GM19023 (cell line): ENCODE data around the gene ZNF175.

Experiments used
- ATAC-seq: cut with Tn5 transposase; IDR thresholded peaks from one replicate; pipeline ENCODE4 v1.9.1; 2021; ENCODE audit warnings: mild to moderate bottlenecking, moderate library complexity; ENCODE audit not compliant: unreplicated experiment

ZNF175 gene

DNA sequence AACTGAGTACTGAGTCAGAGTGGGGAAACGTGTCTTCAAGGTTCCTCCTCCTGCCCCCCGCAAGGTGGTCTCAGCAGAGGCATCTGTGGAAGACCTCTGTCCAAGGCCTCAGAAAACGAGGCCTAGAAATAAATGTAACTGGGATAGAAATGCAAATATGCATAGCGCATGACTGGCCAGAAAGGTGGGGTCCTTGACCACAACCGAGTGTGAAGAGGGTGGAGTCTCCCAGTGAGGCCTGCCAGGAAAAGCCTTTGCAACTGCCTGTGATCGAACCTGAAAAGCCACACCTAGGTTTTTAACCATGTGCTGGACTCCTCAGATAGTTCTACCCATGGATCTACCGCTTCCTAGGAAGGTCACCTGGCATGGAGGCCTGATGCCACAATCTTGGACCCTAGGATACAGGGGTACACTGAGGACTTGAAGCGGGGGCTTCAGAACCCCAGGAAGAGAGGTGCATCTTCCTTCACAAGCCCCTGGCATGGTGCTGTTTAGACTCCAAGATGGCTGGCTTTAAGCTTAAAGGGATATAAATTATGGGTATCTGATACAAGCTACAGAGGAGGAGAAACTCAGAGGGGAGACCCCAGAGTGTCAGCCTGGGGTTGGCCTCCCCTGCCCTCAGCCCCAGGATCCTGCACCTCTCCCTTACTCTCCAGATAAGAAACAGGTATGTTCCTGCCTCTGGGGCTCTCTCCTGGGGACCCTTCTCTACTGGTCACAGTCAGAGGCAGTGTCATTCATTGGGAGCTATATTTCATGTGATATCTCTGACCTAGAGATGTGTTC, 21.4 kb upstream of the ZNF175 start:
- ATAC-seq = no peak

DNA sequence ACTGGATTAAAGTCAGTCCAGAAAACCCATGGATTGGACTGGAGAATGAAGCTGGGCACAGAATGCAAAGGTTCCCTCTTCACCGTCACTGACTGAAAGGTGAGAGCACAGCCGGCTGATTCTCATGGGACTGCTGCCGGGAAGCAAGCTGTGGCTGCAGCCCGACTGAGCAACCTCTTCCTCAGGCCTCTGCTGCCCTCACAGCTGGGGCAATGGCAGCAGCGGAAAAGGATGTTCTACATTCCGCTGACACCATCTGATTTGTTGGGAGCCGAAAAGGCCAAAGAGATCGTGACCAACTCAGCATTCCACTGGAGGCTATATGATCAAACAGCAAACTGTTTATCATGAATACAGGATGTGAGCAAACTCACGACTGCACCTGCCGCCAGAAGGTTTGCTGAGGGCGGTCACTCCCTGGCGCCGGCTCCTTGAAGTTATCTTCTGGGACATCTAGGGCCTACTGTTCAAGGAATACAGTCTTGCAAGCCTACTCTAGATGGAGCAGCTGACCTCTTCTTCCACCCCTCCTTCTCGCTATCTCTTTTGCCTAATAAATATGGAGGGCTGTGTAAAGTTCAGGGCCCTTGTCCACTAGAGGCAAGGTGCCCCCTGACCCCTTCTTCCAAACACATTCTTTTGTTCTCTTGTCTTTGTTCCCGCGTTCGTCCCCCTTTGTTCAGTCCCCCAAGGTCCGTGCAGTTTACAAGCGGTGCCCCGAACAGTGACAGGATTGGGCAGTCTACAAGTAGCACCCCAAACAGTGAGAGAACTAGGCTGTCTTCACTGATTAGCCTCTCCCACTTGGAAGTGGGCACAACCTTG, 20.0 kb upstream of the ZNF175 start:
- ATAC-seq = no peak

DNA sequence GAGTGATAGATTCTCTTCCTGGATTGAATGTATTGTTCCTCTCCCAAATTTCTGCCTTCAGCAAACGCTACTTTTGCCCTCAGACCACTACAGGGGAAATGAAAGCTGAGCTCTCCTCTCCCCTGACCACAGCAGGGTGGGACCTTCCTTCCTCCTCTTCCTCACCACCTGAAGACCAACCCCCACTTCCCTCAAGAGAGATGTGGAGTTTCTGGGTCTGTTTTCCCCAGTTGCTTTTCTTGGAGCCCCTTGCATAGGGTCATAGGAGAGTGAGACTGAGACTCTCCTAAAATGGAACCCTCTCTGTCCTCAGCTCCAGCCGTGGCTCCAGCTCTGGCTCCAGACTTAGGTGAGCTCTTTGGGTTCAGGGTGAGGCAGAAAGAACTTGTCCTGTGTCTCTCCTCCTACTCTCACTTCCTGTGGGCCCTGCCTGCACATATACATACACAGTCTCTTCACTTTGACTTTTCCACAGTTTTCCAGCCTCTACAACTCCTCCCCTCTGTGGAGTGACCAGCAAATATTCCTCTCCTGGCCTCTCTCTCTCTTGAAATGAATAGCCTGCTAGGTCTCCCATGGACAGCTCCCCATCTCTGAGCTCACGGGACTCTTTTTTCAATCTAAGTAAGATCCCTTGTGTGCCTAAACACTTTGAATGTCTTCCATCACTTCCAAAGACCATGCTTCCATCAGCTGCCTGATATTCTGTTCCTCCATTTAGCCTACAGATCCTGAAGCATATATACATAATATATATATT, 19.2 kb upstream of the ZNF175 start:
- no peak for ATAC-seq

DNA sequence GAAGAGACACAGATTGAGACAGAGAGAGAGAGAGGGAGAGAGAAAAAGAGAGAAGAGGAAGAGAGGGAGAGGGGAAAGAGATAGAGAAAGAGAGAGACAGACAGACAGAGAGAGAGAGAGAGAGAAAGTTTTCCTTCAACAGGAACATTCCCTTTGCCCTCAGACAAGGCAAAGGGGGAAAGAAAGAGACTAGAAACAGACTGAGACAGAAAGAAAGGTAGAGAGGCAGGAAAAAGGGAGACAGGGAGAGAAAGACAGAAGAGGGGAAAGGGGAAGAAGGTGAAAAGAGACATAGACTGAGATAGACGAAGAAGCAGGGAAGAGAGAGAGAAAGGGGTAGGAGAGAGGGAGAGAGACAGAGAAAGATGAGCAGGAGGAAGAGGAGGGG, 18.5 kb upstream of the ZNF175 start:
- ATAC-seq = no peak

DNA sequence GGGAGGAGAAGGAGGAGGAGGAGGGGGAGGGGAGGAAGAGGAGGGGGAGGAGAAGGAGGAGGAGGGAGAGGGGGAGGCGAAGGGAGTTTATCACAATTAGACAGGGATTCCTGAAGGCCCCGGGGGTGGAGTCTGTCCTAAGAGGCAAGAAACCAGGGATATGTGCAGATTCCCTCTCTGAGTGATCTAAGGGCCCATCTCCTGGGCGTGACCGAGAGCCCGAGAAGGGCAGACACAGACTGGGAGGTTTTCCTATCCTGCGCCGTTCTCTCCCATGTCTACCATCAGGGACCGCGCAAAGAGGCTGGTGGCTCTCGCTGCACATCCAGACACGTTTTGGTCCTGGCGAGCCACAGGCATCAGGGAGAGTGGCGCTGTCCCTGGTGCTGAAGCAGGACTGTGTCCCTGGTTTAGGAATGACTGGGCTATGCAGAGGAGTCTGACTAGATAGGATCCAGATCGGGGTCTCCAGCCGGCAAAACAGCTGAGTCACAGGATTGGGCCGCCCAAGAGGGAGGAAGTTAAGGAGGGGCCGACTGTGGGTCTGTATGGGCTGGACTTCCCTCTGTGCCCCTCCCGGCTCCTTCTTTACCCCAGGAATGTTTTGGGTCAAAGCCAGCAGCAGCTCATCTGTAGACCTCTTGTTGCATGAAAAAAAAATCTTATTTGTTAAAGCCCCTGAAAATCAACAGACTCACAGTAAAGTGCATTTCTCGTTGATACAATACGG, 17.9 kb upstream of the ZNF175 start:
- ATAC-seq = no peak

DNA sequence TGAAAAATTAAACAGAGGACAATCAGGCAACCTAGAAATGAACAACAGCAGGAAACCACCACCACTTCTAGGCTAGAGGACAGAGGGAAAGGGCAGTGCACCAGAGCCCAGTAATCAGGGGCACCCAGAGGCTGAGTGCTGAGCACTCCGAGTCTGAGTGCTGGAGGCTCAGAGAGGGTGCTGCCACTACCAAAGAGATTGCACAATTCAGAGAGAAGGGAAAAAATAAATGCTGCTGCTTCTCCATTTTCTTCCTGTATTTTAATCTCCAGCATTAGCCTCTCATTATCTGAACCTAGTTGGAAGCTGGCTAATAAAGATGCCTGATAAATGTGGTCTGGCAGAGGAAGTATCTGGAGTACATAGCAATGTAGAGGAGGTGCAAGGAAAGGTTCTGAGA, 11.8 kb upstream of the ZNF175 start:
- no peak for ATAC-seq

DNA sequence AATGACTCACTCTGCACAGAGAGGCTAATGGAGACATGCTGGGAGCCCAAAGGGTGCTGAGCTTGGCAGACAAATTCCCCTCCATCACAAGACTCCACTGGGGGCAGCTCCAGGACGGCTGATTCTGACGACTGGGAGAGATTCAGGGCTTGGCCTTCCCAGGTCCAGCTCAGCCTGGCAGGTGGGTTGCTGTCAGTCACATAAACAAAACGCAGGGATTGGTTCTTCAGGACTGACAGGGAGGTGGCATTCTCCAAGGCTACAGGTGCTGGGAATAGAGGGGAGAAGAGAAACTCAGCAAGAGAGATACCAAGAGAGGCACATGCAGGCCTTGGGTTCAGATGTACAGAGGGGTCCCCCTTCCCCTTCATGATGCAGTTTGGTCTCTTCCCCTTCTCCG, 10.7 kb upstream of the ZNF175 start:
- ATAC-seq = no peak

DNA sequence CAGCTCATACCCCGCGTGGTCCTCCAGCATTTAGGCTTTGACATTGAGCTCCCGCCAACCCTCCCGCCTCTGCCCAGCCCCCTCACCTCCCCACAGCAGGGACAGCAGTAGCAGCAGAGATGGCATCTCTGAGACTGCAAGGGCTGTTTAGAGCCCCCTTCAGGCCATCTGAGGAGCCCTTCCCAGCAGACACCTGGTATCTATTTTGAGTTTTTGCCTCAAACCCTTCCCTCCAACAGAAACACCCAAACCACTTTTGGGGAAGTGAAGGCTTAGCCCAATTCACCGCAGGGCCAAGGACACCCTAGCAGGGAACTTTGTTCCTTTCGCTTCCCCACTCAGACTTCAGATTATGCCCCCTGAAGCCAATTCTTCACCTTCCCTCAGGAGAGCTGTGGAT, 6.3 kb upstream of the ZNF175 start:
- no peak for ATAC-seq

DNA sequence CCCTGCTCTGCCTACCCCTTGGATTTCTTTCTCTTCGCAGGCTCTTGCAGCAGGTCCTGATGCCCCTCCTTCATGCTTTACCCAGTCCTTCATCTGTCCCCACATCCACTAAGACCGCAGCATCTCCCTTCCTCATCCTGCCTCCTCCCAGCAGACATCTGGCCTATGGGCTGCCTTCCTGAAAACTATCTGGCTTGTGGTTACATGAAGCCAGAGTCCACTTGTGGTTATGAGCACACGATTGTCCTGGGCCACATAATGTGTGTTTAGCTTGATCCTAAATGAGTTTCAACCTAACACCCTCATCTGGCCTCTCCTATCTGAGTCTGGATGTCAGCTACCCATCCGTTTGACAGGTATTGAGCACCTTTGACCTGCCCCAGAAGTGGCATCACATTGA, 5.5 kb upstream of the ZNF175 start:
- no peak for ATAC-seq

DNA sequence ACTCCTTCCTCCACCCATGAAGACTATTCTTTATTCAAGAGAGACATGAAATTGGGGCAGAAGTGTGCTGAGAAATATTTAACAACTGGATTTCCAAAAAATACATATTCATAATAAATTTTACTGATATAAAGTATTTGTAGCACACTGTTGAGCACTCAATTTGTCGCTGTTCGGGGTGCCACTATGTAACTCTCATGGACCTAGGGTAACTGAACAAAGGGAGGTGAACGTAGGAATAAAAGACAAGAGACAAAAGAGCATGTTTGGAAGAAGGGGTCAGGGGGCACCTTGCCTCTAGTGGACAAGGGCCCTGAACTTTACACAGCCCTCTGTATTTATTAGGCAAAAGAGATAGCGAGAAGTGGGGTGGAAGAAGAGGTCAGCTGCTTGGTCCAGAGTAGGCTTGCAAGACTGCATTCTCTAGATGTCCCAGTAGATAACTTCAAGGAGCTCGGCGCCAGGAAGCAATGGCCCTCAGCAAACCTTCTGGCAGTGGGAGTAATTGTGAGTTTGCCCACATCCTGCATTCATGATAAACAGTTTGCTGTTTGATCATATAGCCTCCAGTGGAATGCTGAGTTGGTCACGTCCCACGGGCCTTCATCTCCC, 4.5 kb upstream of the ZNF175 start:
- ATAC-seq = no peak

DNA sequence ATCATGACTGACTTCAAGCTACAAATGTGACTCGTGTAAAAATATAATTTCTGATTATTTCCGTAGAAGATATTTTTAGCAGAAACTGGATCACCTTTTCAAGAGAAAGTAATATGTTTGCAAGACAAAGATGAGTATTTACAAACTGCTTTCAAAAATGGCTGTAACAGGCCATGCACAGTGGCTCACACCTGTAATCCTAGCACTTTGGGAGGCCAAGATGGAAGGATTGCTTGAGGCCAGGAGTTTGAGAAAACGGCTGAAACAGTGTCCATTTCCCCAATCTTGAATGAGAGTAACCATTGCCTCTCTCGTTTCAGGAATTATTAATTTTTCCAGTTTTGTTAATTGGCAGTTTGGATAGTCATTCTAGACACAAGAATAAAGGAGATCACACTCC, 3.5 kb upstream of the ZNF175 start:
- no peak for ATAC-seq

DNA sequence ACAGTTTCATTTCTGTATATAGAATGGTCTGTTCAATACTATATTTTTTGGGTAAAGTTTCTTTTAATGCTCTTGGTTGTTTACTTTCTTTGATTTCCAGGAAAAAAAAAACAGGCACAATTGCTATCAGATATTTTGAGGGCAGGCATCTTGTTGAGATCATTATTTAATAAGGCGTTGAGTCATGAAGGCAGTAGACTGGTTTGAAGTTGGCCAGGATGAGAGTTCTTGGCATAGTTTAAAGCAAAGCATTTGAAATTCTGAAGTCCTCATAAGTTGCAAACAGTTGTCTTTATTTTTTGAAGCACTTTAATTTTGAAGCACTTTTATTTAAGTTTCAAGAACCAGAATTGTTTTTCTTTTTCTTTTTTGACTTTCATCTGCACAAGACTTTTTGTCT, 2.6 kb upstream of the ZNF175 start:
- no peak for ATAC-seq

DNA sequence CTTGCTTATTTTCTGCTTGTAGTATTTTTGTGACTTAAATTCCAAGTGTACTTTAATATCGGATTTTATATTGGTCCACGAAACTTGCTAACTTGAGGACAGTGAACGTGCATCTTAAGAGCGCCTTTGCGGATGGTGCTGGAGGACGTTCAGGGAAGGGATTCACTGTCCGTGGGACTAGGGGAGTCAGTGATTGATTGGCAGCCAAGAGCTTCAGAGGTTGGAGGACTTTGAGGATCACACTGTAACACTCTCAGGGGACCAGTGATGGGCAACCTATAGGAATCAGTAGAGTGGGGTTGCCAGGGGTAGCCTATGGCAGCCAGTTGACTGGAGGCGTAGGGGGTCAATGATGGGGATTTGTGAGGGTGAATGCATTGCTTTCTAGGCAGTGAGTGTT, 516 bp downstream of the ZNF175 start:
- ATAC-seq = no peak

DNA sequence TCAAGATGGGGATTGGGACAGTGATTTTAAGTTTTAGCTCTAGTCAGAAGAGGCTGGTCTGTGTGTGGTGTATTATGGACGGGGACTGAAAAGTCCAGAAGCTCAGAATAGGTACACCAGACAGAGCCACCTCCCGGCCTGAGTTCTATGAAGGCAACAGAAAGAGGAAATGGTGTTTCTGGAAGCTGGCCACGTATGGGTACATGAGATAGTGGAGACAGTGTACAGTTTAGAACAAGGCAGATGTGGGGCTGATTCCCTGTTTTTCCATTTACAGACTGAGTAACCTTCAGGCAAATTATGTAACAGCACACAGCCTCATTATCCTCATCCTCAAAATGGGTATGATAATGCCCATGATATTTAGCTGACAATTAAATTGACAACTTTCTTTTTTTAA, 1.3 kb downstream of the ZNF175 start:
- ATAC-seq = no peak

DNA sequence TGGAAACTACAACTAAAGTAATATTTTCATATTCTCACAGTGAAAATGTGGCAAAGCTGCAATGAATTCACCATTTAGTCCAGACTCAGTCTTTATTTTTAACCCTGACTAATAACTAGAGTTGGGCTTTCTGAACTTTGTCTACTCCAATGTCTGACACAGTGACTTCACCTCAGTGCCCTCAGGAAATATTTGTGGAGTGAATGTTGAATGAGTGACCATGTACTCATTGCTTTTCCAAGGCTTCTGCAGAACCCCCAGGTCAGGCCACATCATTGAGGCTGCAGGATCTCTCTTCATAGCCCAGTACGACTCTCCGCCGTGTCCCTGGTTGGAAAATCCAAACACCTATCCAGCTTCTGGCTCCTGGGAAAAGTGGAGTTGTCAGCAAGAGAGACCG, 1.8 kb downstream of the ZNF175 start:
- no peak for ATAC-seq

DNA sequence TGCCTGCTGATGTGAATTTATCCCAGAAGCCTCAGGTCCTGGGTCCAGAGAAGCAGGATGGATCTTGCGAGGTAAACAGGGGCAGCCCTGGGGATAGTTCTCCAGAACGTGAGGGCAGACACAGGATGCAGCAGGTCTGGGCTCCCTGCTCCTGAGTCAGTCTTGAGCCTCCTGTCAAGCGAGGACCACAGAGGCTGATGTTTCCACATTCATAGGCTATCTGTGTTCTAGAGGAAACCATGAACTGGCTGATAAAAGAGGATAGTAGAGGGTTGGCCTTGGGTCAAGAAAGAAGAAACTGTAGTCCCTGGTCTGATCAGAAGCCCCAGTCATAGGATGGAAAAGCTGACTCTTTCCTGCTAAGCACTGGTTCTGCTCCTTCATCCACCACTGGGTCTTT, 2.2 kb downstream of the ZNF175 start:
- no peak for ATAC-seq

DNA sequence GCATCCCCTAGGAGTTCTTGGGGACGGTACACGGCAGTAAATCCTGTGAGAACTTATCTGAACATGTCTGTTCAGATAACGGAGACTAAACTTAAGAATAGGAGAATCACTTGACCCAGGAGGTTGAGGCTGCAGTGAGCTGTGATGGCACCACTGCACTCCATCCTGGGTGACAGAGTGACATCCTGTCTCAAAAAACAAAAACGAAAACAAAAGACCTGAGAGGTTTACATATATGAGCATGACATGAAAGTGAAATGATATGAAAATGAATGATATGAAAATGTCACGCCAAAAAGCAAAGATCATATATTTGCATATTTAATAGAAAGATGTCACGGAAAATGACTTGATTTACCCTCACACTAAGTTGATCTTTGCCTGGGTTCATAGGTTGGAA, 5.8 kb downstream of the ZNF175 start:
- ATAC-seq = no peak

DNA sequence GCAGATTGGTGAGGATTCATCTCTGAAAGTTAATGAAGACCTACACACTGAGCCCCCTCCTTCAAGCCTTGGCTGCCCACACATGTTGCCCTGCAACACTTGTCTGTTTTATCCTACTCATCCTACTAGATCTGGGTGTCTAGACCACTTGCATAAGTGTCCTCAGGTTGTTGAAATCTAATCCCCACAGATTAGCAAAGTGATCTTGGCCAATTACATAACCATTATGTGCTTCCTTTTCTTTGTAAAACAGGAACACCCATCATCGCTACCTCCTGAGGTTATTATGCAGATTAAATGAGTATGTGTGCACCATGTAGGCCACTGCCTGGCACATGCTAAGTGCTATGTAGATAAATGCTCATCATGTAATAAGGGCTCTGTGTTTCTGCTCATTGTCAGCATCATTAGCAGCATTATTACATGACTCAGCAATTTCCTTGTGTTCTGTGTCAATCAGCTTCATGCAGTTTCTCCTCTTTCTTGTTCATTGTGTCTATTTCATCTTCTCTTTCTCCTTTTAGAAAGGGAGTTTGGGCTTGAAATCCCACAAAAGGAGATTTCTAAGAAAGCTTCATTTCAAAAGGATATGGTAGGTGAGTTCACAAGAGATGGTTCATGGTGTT, 15.1 kb downstream of the ZNF175 start:
- no peak for ATAC-seq

DNA sequence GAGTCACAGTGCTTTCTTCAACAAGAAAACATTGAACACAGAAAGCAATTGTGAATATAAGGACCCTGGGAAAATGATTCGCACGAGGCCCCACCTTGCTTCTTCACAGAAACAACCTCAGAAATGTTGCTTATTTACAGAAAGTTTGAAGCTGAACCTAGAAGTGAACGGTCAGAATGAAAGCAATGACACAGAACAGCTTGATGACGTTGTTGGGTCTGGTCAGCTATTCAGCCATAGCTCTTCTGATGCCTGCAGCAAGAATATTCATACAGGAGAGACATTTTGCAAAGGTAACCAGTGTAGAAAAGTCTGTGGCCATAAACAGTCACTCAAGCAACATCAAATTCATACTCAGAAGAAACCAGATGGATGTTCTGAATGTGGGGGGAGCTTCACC, 15.7 kb downstream of the ZNF175 start:
- no peak for ATAC-seq
